WTC11 (cell line): Measurements from ENCODE around the gene PAOX.

Experiments
- ARID4B ChIP-seq: sonication (generic); formaldehyde crosslinking; IDR thresholded peaks from 2 replicates; pipeline ENCODE4 v1.8.0; 2023; ENCODE audit warnings: missing genetic modification reagents, mild to moderate bottlenecking, borderline replicate concordance
- ATF2 ChIP-seq: sonication (generic); formaldehyde crosslinking; IDR thresholded peaks from 2 replicates; pipeline ENCODE4 v1.8.1; 2022; ENCODE audit warnings: low read depth, missing genetic modification reagents, borderline replicate concordance
- CBFB ChIP-seq: sonication (generic); formaldehyde crosslinking; IDR thresholded peaks from 2 replicates; pipeline ENCODE4 v1.8.1; 2022; ENCODE audit warnings: mild to moderate bottlenecking, low read depth, missing genetic modification reagents
- CREB1 ChIP-seq: sonication (generic); formaldehyde crosslinking; IDR thresholded peaks from 2 replicates; pipeline ENCODE4 v1.8.0; 2023; ENCODE audit warnings: mild to moderate bottlenecking, missing genetic modification reagents
- CTCF ChIP-seq: fragments of 200-600 bp; IDR thresholded peaks from 2 replicates; pipeline ENCODE4 v1.8.0; 2022; ENCODE audit warnings: antibody characterized with exemption
- FOXP4 ChIP-seq: sonication (generic); formaldehyde crosslinking; IDR thresholded peaks from 2 replicates; pipeline ENCODE4 v1.8.0; 2022; ENCODE audit warnings: mild to moderate bottlenecking, missing genetic modification reagents
- IRF1 ChIP-seq: sonication (generic); formaldehyde crosslinking; IDR thresholded peaks from 2 replicates; pipeline ENCODE4 v1.8.0; 2023; ENCODE audit warnings: missing genetic modification reagents
- JUN ChIP-seq: sonication (generic); formaldehyde crosslinking; IDR thresholded peaks from 2 replicates; pipeline ENCODE4 v1.8.0; 2023; ENCODE audit warnings: mild to moderate bottlenecking, missing genetic modification reagents
- MAX ChIP-seq: sonication (generic); formaldehyde crosslinking; IDR thresholded peaks from 2 replicates; pipeline ENCODE4 v1.8.0; 2022; ENCODE audit warnings: mild to moderate bottlenecking, missing genetic modification reagents
- PRRX2 ChIP-seq: fragments of 250-450 bp; sonication (Bioruptor Pico); IDR thresholded peaks from 2 replicates; pipeline ENCODE4 v1.8.0; 2021; ENCODE audit warnings: mild to moderate bottlenecking
- TEAD4 ChIP-seq: sonication (generic); formaldehyde crosslinking; IDR thresholded peaks from 2 replicates; pipeline ENCODE4 v1.8.0; 2022; ENCODE audit warnings: mild to moderate bottlenecking, missing genetic modification reagents
- ZNF138 ChIP-seq: sonication (generic); formaldehyde crosslinking; conservative IDR thresholded peaks from 2 replicates; pipeline ENCODE4 v1.8.1; 2022; ENCODE audit warnings: mild to moderate bottlenecking, moderate library complexity, missing genetic modification reagents
- ZNF281 ChIP-seq: sonication (generic); formaldehyde crosslinking; IDR thresholded peaks from 2 replicates; pipeline ENCODE4 v1.8.0; 2023; ENCODE audit warnings: mild to moderate bottlenecking, missing genetic modification reagents

- TF ChIP-seq CTCF, result no peak
- no peak for TF ChIP-seq ARID4B (CRISPR knock-in tag)
- no peak for TF ChIP-seq TEAD4 (CRISPR knock-in tag)
- no peak for TF ChIP-seq CREB1
- TF ChIP-seq CBFB (CRISPR knock-in tag), result no peak
- no peak for TF ChIP-seq IRF1 (CRISPR knock-in tag)
- no peak for TF ChIP-seq MAX
- TF ChIP-seq ZNF138 (CRISPR knock-in tag), result no peak
- no peak for TF ChIP-seq ZNF281 (CRISPR knock-in tag)
- no peak for TF ChIP-seq ATF2 (CRISPR knock-in tag)
- no peak for TF ChIP-seq PRRX2 (CRISPR knock-in tag)
- no peak for TF ChIP-seq FOXP4 (CRISPR knock-in tag)
- no peak for TF ChIP-seq JUN (CRISPR knock-in tag)
Measured at GRCh38 chr10:133388236-133388972, 9.3 kb downstream of the PAOX start.
